ENCODE measurements around the gene MYH9. TPM values are rescaled to one million over a fixed set of nuclear protein-coding genes. Genes with fewer than 3 reads are reported as not detected.

MYH9 gene
- total and polyA plus RNA-seq, 2 experiments from 2014 or later, result 58.4 to 233 TPM

DNA sequence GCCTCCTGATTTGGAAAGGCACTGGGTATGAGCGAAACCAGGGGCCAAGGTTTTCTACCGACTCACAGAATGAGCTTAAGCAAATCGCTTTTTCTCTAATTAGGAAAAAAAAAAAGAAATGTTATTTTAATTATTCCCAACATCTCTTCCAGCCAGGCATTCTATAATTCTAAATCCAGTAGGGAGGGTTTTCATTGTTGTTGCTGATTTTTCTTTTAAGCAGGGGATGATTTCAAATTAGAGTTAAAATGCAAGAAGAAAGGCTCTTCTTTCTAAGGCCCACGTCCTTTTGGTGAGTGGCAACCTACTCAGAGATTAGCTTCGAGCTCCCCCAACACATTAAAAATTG is 8.9 kb downstream of the MYH9 start:
- H3K4me1 Mint-ChIP-seq, result peaks cover 47% of the 10 kb centered on the region
- no peak for ATAC-seq
- no peak overlapping the region for H2AFZ ChIP-seq
- H3K4me3 Mint-ChIP-seq, result no peak overlapping the region
- no peak overlapping the region for H3K27ac ChIP-seq (ENCODE audit: low read depth)
- no peaks in the 10 kb centered on the region for H3K9me2 ChIP-seq (ENCODE audit: insufficient read depth)
- H3K4me1 ChIP-seq (ENCODE audit: insufficient read depth), result peaks cover 41% of the 10 kb centered on the region
- H3K9me3 Mint-ChIP-seq, result no peaks in the 10 kb centered on the region
- peaks cover 100% of the 10 kb centered on the region for H3K79me2 ChIP-seq (replicated peaks; ENCODE audit: insufficient read depth)
- 0 out of 2 replicates have a peak overlapping the region, but pooled peaks have one; percentile 46 for H3K4me2 ChIP-seq
- no peaks in the 10 kb centered on the region; the same call in 1 of the 2 replicates for H3K36me3 ChIP-seq (ENCODE audit: insufficient read depth)
- H3K27me3 Mint-ChIP-seq (ENCODE audit: insufficient read depth, low read depth, poor library complexity), result peaks cover 12% of the 10 kb centered on the region
- H3K27ac Mint-ChIP-seq, result peak overlapping the region; percentile 74
- H3K27me3 ChIP-seq (ENCODE audit: insufficient read depth), result no peaks in the 10 kb centered on the region
- H3K36me3 Mint-ChIP-seq (ENCODE audit: low read depth), result peaks cover 35% of the 10 kb centered on the region
- H3K4me3 ChIP-seq, result no peak overlapping the region
- TF ChIP-seq ZNF331 (CRISPR knock-in tag; IDR thresholded peaks at IDR 0.05; ENCODE audit: low read depth) (no peak), CREB1 (CRISPR knock-in tag; IDR thresholded peaks at IDR 0.05; ENCODE audit: low read depth) (no peak), JUNB (IDR thresholded peaks at IDR 0.05; ENCODE audit: unreplicated experiment) (no peak), EZH2 (IDR thresholded peaks at IDR 0.05; ENCODE audit: low read depth, unreplicated experiment) (no peak), NANOG (IDR thresholded peaks at IDR 0.05; ENCODE audit: borderline replicate concordance) (no peak), POLR2AphosphoS5 (IDR thresholded peaks at IDR 0.05; ENCODE audit: low read depth) (no peak), STAT1 (IDR thresholded peaks at IDR 0.05; ENCODE audit: unreplicated experiment) (no peak), EZH2phosphoT487 (IDR thresholded peaks at IDR 0.05; ENCODE audit: unreplicated experiment) (no peak), ZNF114 (CRISPR knock-in tag; IDR thresholded peaks at IDR 0.05) (no peak)
- TF ChIP-seq, protein P1, sequence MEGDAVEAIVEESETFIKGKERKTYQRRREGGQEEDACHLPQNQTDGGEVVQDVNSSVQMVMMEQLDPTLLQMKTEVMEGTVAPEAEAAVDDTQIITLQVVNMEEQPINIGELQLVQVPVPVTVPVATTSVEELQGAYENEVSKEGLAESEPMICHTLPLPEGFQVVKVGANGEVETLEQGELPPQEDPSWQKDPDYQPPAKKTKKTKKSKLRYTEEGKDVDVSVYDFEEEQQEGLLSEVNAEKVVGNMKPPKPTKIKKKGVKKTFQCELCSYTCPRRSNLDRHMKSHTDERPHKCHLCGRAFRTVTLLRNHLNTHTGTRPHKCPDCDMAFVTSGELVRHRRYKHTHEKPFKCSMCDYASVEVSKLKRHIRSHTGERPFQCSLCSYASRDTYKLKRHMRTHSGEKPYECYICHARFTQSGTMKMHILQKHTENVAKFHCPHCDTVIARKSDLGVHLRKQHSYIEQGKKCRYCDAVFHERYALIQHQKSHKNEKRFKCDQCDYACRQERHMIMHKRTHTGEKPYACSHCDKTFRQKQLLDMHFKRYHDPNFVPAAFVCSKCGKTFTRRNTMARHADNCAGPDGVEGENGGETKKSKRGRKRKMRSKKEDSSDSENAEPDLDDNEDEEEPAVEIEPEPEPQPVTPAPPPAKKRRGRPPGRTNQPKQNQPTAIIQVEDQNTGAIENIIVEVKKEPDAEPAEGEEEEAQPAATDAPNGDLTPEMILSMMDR (conservative IDR thresholded peaks at IDR 0.05; ENCODE audit: low read depth in 2 of 2), result no peak
- TF ChIP-seq, protein P2, sequence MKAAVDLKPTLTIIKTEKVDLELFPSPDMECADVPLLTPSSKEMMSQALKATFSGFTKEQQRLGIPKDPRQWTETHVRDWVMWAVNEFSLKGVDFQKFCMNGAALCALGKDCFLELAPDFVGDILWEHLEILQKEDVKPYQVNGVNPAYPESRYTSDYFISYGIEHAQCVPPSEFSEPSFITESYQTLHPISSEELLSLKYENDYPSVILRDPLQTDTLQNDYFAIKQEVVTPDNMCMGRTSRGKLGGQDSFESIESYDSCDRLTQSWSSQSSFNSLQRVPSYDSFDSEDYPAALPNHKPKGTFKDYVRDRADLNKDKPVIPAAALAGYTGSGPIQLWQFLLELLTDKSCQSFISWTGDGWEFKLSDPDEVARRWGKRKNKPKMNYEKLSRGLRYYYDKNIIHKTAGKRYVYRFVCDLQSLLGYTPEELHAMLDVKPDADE (IDR thresholded peaks at IDR 0.05), result no peak
- TF ChIP-seq, protein P3, sequence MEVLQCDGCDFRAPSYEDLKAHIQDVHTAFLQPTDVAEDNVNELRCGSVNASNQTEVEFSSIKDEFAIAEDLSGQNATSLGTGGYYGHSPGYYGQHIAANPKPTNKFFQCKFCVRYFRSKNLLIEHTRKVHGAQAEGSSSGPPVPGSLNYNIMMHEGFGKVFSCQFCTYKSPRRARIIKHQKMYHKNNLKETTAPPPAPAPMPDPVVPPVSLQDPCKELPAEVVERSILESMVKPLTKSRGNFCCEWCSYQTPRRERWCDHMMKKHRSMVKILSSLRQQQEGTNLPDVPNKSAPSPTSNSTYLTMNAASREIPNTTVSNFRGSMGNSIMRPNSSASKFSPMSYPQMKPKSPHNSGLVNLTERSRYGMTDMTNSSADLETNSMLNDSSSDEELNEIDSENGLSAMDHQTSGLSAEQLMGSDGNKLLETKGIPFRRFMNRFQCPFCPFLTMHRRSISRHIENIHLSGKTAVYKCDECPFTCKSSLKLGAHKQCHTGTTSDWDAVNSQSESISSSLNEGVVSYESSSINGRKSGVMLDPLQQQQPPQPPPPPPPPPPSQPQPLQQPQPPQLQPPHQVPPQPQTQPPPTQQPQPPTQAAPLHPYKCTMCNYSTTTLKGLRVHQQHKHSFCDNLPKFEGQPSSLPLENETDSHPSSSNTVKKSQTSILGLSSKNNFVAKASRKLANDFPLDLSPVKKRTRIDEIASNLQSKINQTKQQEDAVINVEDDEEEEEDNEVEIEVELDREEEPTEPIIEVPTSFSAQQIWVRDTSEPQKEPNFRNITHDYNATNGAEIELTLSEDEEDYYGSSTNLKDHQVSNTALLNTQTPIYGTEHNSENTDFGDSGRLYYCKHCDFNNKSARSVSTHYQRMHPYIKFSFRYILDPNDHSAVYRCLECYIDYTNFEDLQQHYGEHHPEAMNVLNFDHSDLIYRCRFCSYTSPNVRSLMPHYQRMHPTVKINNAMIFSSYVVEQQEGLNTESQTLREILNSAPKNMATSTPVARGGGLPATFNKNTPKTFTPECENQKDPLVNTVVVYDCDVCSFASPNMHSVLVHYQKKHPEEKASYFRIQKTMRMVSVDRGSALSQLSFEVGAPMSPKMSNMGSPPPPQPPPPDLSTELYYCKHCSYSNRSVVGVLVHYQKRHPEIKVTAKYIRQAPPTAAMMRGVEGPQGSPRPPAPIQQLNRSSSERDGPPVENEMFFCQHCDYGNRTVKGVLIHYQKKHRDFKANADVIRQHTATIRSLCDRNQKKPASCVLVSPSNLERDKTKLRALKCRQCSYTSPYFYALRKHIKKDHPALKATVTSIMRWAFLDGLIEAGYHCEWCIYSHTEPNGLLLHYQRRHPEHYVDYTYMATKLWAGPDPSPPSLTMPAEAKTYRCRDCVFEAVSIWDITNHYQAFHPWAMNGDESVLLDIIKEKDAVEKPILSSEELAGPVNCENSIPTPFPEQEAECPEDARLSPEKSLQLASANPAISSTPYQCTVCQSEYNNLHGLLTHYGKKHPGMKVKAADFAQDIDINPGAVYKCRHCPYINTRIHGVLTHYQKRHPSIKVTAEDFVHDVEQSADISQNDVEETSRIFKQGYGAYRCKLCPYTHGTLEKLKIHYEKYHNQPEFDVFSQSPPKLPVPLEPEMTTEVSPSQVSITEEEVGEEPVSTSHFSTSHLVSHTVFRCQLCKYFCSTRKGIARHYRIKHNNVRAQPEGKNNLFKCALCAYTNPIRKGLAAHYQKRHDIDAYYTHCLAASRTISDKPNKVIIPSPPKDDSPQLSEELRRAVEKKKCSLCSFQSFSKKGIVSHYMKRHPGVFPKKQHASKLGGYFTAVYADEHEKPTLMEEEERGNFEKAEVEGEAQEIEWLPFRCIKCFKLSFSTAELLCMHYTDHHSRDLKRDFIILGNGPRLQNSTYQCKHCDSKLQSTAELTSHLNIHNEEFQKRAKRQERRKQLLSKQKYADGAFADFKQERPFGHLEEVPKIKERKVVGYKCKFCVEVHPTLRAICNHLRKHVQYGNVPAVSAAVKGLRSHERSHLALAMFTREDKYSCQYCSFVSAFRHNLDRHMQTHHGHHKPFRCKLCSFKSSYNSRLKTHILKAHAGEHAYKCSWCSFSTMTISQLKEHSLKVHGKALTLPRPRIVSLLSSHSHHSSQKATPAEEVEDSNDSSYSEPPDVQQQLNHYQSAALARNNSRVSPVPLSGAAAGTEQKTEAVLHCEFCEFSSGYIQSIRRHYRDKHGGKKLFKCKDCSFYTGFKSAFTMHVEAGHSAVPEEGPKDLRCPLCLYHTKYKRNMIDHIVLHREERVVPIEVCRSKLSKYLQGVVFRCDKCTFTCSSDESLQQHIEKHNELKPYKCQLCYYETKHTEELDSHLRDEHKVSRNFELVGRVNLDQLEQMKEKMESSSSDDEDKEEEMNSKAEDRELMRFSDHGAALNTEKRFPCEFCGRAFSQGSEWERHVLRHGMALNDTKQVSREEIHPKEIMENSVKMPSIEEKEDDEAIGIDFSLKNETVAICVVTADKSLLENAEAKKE (CRISPR knock-in tag; IDR thresholded peaks at IDR 0.05), result no peak
- TF ChIP-seq, protein P4, sequence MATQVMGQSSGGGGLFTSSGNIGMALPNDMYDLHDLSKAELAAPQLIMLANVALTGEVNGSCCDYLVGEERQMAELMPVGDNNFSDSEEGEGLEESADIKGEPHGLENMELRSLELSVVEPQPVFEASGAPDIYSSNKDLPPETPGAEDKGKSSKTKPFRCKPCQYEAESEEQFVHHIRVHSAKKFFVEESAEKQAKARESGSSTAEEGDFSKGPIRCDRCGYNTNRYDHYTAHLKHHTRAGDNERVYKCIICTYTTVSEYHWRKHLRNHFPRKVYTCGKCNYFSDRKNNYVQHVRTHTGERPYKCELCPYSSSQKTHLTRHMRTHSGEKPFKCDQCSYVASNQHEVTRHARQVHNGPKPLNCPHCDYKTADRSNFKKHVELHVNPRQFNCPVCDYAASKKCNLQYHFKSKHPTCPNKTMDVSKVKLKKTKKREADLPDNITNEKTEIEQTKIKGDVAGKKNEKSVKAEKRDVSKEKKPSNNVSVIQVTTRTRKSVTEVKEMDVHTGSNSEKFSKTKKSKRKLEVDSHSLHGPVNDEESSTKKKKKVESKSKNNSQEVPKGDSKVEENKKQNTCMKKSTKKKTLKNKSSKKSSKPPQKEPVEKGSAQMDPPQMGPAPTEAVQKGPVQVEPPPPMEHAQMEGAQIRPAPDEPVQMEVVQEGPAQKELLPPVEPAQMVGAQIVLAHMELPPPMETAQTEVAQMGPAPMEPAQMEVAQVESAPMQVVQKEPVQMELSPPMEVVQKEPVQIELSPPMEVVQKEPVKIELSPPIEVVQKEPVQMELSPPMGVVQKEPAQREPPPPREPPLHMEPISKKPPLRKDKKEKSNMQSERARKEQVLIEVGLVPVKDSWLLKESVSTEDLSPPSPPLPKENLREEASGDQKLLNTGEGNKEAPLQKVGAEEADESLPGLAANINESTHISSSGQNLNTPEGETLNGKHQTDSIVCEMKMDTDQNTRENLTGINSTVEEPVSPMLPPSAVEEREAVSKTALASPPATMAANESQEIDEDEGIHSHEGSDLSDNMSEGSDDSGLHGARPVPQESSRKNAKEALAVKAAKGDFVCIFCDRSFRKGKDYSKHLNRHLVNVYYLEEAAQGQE (IDR thresholded peaks at IDR 0.05; ENCODE audit: unreplicated experiment), result no peak
- peaks cover 67% of the 10 kb centered on the region for H4K20me1 ChIP-seq (replicated peaks; ENCODE audit: insufficient read depth)
- no peak for DNase-seq (ENCODE audit: low spot score)
- H3F3A ChIP-seq (replicated peaks; ENCODE audit: low read depth), result 0 out of 2 replicates have a peak, but pooled peaks cover 4% of the 10 kb centered on the region
